Effector memory CD4-positive, alpha-beta T cell (primary cell): ENCODE measurements around the gene POLR2L.

Source experiments
- DNase-seq, 3 donors: peaks; one replicate each; pipeline ENCODE4 v3.0.0-alpha.2; 2020
- H3K27ac ChIP-seq: 2 replicates; pipeline ENCODE4 v1.7.0; 2013; ENCODE audit warnings: mild to moderate bottlenecking, low read length, moderate library complexity; ENCODE audit not compliant: insufficient read depth, poor library complexity, severe bottlenecking
- H3K27me3 ChIP-seq: replicated peaks from 2 replicates; pipeline ENCODE4 v1.7.0; 2013; ENCODE audit warnings: mild to moderate bottlenecking, low read length; ENCODE audit not compliant: insufficient read depth, control insufficient read depth, poor library complexity, severe bottlenecking
- H3K36me3 ChIP-seq: 2 replicates; pipeline ENCODE4 v1.7.0; 2013; ENCODE audit warnings: mild to moderate bottlenecking, low read length, moderate library complexity; ENCODE audit not compliant: control insufficient read depth, insufficient read depth
- H3K4me1 ChIP-seq: 2 replicates; pipeline ENCODE4 v1.7.0; 2013; ENCODE audit warnings: low read length, mild to moderate bottlenecking; ENCODE audit not compliant: control insufficient read depth, insufficient read depth, poor library complexity, severe bottlenecking
- H3K4me3 ChIP-seq: 2 replicates; pipeline ENCODE4 v1.7.0; 2013; ENCODE audit warnings: low read length, low read depth, mild to moderate bottlenecking; ENCODE audit not compliant: insufficient read depth, poor library complexity, severe bottlenecking
- H3K9me3 ChIP-seq: 2 replicates; pipeline ENCODE4 v1.7.0; 2013; ENCODE audit warnings: mild to moderate bottlenecking, low read length, moderate library complexity; ENCODE audit not compliant: control insufficient read depth

Gene POLR2L

DNA sequence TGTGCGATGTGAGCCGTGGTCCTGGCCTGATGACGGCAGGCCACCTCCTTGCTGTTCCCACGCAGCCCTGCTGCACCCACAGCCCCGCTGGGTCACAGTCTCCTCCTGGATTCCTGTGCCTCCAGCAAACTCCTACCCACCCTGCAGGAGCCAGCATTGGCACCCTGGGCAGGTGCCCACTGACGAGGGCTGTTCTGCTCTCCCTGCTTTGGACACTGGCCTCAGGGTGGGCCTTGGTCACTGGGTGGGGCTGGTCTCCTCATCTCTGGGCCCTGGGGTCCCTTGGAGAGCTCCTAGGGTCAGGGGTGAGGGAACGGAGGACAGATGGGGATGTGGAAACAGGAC lies 13.0 kb upstream of the POLR2L start:
- Histone ChIP-seq H3K36me3 (no peaks in the 10 kb centered on the region), H3K27me3 (peaks cover 4% of the 10 kb centered on the region), H3K4me3 (no peak overlapping the region), H3K4me1 (no peaks in the 10 kb centered on the region), H3K27ac (no peak overlapping the region), H3K9me3 (no peaks in the 10 kb centered on the region)
- no peak for DNase-seq

DNA sequence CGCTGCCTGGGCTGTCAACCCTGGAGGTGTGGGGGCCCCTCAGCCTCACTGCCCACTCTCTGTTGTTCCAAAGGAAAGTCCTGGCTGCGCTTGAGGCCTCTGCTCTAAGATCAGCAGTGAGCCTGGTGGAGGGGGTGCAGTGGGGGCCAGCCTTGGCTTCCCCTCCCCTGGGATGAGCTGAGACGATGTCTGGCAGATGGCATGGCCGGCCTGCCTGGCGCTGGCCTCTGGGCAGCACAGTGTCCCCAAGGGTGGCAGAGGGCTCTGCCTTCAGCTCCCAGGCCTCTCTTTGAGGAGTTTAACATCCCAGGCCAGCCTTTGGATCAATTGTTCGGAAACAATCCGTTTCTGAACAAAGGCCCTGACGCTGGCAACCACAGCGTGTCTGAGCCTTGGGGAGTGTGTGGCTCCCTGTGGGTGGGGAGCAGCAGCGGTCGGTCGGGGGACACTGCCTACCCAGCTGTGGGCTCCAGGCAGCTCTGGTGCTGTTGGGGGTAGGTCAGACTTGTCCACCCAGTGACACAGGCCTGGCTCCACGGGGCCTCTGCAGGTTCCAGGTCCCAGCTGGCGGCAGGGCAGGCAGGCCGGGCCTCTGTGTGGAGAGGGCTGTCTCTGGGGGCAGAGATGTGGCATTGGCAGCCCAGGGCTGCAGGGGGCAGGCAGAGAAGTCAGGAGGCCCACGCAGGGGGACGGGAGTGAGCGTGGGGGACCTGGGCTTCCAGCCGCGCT lies 12.4 kb upstream of the POLR2L start:
- no peaks in the 10 kb centered on the region for H3K36me3 ChIP-seq
- H3K27ac ChIP-seq, result no peak overlapping the region
- no peaks in the 10 kb centered on the region for H3K4me1 ChIP-seq
- no peak for DNase-seq
- no peaks in the 10 kb centered on the region for H3K9me3 ChIP-seq
- no peak overlapping the region for H3K4me3 ChIP-seq
- H3K27me3 ChIP-seq, result peaks cover 8% of the 10 kb centered on the region

DNA sequence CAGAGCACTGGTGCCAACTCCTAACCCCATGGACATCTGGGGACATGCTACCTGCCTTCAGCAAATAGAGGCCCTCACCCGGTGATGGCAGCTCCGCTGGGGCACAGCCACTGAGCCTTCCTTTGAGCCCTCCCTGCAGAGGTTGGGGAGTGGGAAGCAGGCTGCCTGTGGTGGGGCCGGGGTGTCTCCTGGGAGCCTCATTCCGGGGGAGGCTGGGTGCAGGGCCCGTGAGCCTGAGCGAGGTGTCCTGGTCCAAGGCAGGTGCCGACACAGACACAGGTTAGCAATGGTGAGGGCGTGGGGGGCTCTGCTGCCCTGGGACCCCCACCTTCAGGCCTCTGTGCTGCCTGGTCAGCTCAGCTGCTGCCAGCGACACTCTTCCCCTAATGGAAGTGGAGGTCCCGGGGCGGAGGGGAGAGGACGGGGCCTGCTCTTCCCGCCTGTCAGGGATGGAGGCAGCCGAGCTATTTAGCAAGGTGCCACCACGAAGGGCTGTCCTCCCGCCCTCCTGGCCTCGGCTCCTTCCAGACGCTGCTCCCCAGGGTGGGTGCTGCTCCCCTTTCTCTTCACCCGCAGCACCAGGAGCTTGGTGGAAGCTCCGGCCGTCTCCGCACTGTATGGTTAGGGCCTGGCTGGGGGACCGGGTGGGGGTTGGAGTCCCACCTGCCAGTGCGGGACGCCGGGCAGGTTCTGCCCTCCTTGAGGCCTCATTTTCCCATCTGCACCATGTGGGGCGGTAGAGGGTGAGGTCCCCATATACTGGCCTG lies 11.5 kb upstream of the POLR2L start:
- no peak overlapping the region for H3K27ac ChIP-seq
- no peaks in the 10 kb centered on the region for H3K9me3 ChIP-seq
- H3K36me3 ChIP-seq, result no peaks in the 10 kb centered on the region
- H3K4me1 ChIP-seq, result peaks cover 5% of the 10 kb centered on the region
- DNase-seq, result no peak
- H3K4me3 ChIP-seq, result no peak overlapping the region
- peaks cover 15% of the 10 kb centered on the region for H3K27me3 ChIP-seq

DNA sequence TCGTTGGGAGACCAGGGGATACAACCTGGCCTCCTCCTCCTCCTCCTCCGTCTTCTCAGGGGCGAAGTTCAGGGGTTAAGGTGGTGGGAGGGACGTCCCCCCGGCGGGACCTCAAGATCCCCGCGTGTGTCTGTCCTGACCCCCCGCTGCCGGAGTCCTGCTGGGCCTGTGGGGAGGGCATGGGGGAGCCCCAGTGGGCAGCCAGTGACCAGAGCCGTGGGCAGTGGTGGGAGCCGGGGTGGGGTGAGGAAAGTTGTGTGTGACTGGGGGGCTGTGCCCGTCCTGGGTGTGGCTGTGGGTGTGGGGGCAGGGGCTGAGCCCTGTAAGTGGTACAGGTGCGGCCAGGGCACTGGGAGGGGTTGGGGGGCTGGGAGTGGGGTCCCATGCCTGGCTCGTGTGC lies 10.4 kb upstream of the POLR2L start:
- Histone ChIP-seq H3K36me3 (no peaks in the 10 kb centered on the region), H3K27ac (no peak overlapping the region), H3K4me3 (no peak overlapping the region), H3K4me1 (peaks cover 12% of the 10 kb centered on the region), H3K27me3 (peaks cover 21% of the 10 kb centered on the region), H3K9me3 (no peaks in the 10 kb centered on the region)
- DNase-seq, result no peak

DNA sequence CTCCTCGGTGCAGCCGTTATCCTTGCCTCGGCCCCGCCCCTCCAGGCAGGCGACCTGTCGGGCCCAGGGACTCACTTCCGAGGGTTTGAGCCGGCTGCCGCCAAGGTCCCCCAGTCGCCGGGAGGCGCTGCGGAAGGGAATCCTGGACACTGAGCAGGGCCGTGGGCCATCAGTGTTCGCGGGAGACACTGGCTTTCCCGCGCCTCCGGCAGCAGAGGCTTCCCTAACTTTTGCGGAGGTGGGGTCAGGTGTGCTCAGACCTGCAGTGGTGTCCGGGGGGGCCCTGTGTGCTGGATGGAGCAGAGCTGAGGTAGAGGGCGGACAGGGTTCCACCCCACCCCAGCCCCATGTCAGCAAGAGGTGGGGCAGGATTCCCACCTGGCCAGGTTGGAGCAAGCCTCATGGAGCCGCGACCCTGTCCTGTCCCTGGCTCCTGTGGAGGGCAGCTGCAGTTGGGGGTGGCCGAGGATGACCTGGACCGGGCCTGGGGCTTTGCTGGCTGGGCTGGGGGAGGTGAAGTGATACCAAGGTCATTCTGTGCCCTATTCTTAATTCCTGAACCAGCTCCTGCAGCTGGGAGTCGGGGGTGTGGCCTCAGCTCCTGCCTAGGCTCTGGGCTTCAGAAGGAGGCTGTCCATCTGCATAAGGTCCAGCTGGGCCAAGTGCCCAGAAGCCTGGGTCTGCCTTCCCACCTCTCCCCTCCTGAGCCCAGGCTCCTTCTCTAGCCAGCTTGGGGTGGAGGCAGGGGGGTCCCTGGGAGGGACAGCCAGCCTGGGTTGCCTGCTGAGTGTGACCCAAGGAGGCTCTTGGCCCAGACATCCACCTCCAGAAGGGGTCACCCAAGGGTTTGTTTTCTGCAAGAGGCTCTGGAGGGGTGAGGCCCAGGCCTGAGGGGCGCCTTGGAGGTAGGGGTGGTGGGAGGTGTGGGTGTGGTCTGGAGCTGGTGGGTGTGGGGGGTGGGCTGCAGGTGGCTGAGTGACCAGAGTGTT lies 8.7 kb upstream of the POLR2L start:
- no peak overlapping the region for H3K4me3 ChIP-seq

DNA sequence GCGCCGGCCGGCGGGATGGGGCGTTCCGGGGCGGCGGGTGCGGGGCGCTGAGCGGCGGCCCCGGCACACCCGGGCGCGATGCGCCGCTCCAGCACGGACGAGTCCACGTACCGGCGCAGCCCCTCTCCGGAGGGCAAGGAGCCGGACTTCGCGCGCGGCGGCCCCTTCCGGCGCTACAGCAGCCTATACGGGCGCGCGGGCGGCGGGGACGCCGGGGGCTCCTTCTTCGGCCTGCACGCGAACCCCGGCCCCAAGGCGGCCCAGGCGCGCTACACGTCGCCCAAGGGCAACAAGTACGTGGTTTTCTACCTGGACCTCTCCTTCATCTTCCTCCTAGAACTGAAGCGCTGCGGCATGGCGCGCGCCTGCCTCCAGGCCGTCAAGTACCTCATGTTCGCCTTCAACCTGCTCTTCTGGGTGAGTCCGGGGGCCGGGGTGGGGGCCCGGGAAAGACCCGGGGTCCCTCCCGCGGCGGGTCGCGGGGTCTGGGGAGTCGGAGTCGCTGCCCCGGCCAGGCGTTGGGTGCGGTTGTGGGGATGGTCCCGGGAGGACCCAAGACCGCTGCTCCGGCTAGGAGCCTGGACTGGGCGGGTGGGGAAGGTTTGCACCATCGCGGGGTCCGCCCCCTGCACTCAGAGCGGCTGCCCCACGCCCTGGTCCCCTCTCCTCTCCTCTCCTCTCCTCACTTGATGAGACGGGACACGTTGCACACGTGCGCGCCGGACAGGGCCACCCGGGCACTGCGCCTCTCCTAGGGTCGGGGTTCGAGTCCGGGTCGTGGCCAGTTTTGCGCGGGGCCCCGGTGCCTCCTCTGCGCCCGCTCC lies 7.8 kb upstream of the POLR2L start:
- Histone ChIP-seq H3K27ac (no peak overlapping the region), H3K9me3 (no peaks in the 10 kb centered on the region), H3K4me1 (peaks cover 12% of the 10 kb centered on the region), H3K4me3 (peak overlapping the region; percentile 32), H3K27me3 (peaks cover 21% of the 10 kb centered on the region), H3K36me3 (no peaks in the 10 kb centered on the region)
- DNase-seq, result no peak

More for the DNA sequence above, 8.7 kb upstream of the POLR2L start:
- no peaks in the 10 kb centered on the region for H3K9me3 ChIP-seq
- no peaks in the 10 kb centered on the region for H3K36me3 ChIP-seq
- peaks cover 21% of the 10 kb centered on the region for H3K27me3 ChIP-seq
- H3K27ac ChIP-seq, result no peak overlapping the region
- DNase-seq, result no peak
- peaks cover 12% of the 10 kb centered on the region for H3K4me1 ChIP-seq

DNA sequence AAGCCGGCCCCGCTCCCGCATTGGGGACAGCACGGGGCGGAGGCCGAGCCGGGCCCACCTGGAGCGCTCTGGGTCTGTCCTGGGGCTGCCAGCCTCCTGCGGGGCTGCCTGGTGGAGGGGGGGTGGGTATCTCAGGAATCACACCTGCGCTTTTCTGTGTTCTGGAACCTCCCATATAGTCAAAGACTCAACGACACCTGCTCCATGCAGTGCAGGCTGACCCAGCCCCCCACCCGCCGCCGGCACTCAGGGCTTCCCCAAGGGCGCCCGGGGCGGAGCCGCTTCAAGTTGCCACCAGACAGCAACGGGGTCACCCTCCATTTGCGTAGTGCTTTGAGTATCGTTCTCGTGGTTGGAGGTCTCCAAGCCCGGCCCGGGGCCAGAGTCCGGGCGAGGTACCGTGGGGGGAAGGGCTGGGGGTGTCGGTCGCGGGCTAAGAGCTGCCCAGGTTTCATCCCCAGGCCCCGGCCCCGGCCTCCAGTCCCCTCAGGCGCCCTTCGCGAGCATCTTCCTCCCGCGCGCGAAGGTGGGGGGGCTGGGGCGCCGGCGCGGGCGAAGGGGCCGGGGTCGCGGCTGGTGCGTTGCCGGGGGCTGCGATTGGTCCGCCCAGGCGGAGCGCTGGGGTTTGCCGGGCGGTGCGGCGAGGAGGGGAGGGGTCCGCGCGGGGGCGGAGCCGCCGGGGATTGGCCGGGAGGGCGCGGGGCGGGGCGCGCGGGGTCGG lies 6.9 kb upstream of the POLR2L start:
- no peaks in the 10 kb centered on the region for H3K36me3 ChIP-seq
- H3K27me3 ChIP-seq, result peaks cover 21% of the 10 kb centered on the region
- no peaks in the 10 kb centered on the region for H3K9me3 ChIP-seq
- peaks cover 12% of the 10 kb centered on the region for H3K4me1 ChIP-seq
- H3K4me3 ChIP-seq, result peak overlapping the region; percentile 40
- peak in 1 of 3 donors; percentile 31 for DNase-seq
- H3K27ac ChIP-seq, result no peak overlapping the region

DNA sequence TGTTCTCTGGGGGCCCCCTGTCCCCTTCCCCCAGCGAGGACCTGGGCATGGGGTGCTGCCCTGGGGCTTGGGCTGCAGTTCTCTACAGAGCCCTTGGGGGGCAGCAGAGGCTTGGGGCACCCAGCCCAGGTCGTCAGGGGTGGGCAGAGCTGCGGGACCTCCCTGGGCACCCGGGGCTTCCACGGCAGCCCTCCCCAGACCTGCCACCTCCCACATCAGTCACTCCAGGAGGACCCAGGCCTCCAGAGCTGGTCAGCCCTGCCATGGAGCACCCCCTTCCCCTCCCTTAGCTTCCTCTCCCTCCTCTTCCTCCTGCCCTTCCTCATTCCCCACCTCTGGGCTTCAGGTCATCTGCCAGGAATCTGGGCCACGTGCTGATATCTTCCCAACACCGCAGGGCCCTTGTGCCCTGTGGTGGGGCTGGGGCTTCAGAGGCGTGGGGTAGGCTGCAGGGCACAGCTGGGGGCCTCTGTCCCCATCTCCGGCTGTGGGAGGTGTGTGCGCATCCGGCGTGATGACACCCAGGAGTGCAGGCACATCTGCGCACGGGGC lies 6.1 kb upstream of the POLR2L start:
- H3K27me3 ChIP-seq, result peaks cover 21% of the 10 kb centered on the region
- no peaks in the 10 kb centered on the region for H3K36me3 ChIP-seq
- H3K4me3 ChIP-seq, result peak overlapping the region; percentile 40
- no peak overlapping the region for H3K27ac ChIP-seq
- peak; percentile 36 to 47 (median 46) for DNase-seq
- peaks cover 18% of the 10 kb centered on the region for H3K4me1 ChIP-seq
- H3K9me3 ChIP-seq, result no peaks in the 10 kb centered on the region
